Endothelial cell (in vitro differentiated cells): Measurements from ENCODE around the gene TCF20. TPM values are rescaled to one million over a fixed set of nuclear protein-coding genes. Genes with fewer than 3 reads are reported as not detected.

Experiments used
- DNase-seq: peaks from one replicate; pipeline ENCODE4 v3.0.0; 2021; ENCODE audit warnings: low spot score
- H3K27ac Mint-ChIP-seq: one replicate; pipeline ENCODE4 v1.8.0; 2021; ENCODE audit warnings: mixed read lengths, inconsistent platforms; ENCODE audit not compliant: unreplicated experiment
- H3K27me3 Mint-ChIP-seq: one replicate; pipeline ENCODE4 v1.8.0; 2021; ENCODE audit warnings: mild to moderate bottlenecking, moderate library complexity, mixed read lengths, inconsistent platforms; ENCODE audit not compliant: unreplicated experiment
- H3K36me3 Mint-ChIP-seq: one replicate; pipeline ENCODE4 v1.8.0; 2021; ENCODE audit warnings: mild to moderate bottlenecking, low read depth, mixed read lengths, inconsistent platforms; ENCODE audit not compliant: unreplicated experiment
- H3K4me1 Mint-ChIP-seq: one replicate; pipeline ENCODE4 v1.8.0; 2021; ENCODE audit warnings: mild to moderate bottlenecking, mixed read lengths, inconsistent platforms; ENCODE audit not compliant: unreplicated experiment
- H3K4me3 Mint-ChIP-seq: one replicate; pipeline ENCODE4 v1.8.0; 2021; ENCODE audit warnings: mild to moderate bottlenecking, mixed read lengths, inconsistent platforms; ENCODE audit not compliant: unreplicated experiment
- H3K9me3 Mint-ChIP-seq: one replicate; pipeline ENCODE4 v1.8.0; 2021; ENCODE audit warnings: mixed read lengths, inconsistent platforms; ENCODE audit not compliant: unreplicated experiment
- total RNA-seq: library from RNA; stranded (reverse); fragmentation: NEBNext Ultra II Directional; extraction: Animal tissue kit (Norgen Biotek cat#: 25700); gene quantifications from one replicate; pipeline ENCODE4 v1.2.1, GENCODE V29; 2021; ENCODE audit not compliant: unreplicated experiment
- TF ChIP-seq, protein P1 (sequence below): fragments of 200-600 bp; sonication (generic); IDR thresholded peaks from one replicate; pipeline ENCODE4 v1.5.0; 2021; ENCODE audit warnings: antibody characterized with exemption; ENCODE audit not compliant: unreplicated experiment

Gene TCF20
- total RNA-seq, 1 donor from 2014 or later: 63.6 TPM

DNA sequence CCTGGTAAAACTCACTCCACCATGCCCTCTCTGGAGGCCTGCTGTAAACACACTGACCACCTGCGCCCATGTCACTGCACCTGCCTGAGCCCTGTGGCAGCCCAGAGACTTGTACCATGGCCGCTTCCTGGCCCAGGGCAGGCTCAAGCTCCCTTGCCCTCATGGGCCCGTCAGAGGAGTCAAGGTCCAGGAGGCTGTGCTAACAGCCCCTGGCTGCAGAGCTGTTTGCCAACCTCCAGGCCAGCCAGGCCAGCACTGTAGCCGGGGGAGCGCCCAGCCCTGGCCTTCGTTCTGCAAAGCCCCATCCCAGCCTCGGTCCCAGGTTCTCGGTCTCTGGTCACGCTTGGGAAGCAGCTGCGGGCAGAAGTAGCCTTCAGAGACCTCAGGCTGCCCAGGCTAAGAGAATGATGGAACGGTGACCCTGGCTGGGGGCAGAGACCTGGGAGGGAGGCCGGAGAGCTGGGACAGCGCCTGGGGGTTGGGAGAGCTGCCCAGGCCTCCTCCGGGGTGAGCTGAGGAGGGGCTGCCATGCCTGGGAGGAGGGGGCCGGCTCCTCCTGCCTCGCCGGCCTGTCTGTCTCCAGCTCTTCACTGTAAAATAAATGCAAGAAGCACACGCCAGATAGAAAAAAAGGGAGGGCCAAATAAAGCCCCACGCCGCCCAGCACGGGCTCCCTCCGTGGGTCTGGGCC, 11.9 kb upstream of the TCF20 start:
- no peaks in the 10 kb centered on the region for H3K9me3 Mint-ChIP-seq
- H3K4me3 Mint-ChIP-seq: no peak overlapping the region
- no peak overlapping the region for H3K27ac Mint-ChIP-seq
- TF ChIP-seq, protein P1, sequence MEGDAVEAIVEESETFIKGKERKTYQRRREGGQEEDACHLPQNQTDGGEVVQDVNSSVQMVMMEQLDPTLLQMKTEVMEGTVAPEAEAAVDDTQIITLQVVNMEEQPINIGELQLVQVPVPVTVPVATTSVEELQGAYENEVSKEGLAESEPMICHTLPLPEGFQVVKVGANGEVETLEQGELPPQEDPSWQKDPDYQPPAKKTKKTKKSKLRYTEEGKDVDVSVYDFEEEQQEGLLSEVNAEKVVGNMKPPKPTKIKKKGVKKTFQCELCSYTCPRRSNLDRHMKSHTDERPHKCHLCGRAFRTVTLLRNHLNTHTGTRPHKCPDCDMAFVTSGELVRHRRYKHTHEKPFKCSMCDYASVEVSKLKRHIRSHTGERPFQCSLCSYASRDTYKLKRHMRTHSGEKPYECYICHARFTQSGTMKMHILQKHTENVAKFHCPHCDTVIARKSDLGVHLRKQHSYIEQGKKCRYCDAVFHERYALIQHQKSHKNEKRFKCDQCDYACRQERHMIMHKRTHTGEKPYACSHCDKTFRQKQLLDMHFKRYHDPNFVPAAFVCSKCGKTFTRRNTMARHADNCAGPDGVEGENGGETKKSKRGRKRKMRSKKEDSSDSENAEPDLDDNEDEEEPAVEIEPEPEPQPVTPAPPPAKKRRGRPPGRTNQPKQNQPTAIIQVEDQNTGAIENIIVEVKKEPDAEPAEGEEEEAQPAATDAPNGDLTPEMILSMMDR: no peak
- peaks cover 3% of the 10 kb centered on the region for H3K4me1 Mint-ChIP-seq
- DNase-seq: no peak
- H3K27me3 Mint-ChIP-seq: peaks cover 11% of the 10 kb centered on the region
- no peaks in the 10 kb centered on the region for H3K36me3 Mint-ChIP-seq

DNA sequence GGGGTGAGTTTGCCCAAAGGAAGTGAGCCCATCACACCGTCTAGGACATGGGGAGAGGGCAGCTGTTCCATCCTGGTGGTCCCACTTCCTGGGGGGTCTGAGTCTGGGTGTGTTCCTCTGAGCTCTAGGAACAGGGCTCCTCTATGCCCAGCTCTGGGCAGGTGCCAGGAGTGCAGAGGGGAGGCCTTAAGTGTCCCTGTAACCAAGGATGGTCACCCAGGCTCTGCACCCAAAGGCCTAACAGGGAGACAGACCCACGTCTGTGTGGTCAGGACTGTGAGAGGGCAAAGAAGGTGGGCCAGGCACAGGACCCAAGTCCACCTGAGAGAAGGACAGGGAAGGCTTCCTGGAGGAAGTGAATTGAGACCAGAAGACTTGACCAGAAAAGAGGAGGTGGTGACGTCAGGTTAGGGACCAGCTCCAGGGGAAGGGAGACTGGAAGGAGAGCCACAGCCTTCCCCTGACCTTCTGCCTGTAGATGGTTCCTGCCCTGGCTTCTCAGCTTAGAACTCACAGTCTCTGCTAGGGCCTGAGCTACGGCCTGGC, 11.3 kb upstream of the TCF20 start:
- H3K27me3 Mint-ChIP-seq: peaks cover 14% of the 10 kb centered on the region
- H3K9me3 Mint-ChIP-seq: no peaks in the 10 kb centered on the region
- H3K27ac Mint-ChIP-seq: no peak overlapping the region
- H3K4me1 Mint-ChIP-seq: peaks cover 8% of the 10 kb centered on the region
- peaks cover 5% of the 10 kb centered on the region for H3K36me3 Mint-ChIP-seq
- no peak for DNase-seq
- TF ChIP-seq, protein P1: no peak
- H3K4me3 Mint-ChIP-seq: no peak overlapping the region

DNA sequence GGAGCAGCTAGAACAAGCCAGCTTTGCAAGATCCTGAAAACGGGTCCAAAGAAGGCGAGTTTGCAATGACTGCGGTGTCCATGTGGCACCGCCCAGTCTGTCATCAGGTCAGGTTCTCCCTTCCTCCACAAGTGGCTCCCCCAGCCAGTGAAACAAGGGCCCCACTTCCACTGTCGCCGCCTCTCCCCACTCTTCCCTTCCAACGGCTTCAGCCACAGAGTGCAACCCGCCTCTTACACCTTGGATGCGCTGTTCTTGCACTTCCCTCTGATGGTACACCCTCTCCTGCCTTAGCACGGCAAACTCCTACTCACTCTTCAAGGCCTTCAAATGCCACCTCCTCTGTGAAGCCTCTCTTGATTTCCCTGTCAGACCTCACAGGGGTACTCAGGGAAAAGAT, 10.8 kb upstream of the TCF20 start:
- Mint-ChIP-seq H3K9me3 (no peaks in the 10 kb centered on the region), H3K36me3 (peaks cover 5% of the 10 kb centered on the region), H3K27me3 (peaks cover 14% of the 10 kb centered on the region), H3K4me1 (peaks cover 8% of the 10 kb centered on the region), H3K27ac (no peak overlapping the region), H3K4me3 (no peak overlapping the region)
- DNase-seq: no peak
- TF ChIP-seq, protein P1: no peak

DNA sequence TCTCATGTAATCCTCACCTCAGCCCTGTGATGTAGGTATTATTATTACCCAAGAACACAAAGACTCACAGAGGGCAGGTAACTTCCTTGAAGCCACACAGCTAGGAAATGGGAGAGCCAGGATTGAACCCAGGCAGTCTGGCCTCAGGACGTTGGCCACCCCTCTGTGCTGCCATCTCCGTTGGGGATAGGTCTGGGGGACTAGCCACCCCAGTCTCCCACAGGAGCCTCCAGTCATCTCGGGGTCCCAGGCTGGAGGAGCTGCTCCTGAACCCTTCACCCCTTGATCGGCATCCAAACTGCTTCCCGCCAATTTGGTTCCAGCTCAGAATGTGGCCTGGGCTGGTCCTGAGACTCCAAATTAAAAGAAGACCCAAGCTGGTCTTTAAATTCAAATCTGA, 10.4 kb upstream of the TCF20 start:
- H3K36me3 Mint-ChIP-seq: peaks cover 5% of the 10 kb centered on the region
- H3K9me3 Mint-ChIP-seq: no peaks in the 10 kb centered on the region
- peaks cover 14% of the 10 kb centered on the region for H3K27me3 Mint-ChIP-seq
- H3K27ac Mint-ChIP-seq: no peak overlapping the region
- H3K4me3 Mint-ChIP-seq: no peak overlapping the region
- DNase-seq: no peak
- H3K4me1 Mint-ChIP-seq: peaks cover 12% of the 10 kb centered on the region
- TF ChIP-seq, protein P1: no peak

DNA sequence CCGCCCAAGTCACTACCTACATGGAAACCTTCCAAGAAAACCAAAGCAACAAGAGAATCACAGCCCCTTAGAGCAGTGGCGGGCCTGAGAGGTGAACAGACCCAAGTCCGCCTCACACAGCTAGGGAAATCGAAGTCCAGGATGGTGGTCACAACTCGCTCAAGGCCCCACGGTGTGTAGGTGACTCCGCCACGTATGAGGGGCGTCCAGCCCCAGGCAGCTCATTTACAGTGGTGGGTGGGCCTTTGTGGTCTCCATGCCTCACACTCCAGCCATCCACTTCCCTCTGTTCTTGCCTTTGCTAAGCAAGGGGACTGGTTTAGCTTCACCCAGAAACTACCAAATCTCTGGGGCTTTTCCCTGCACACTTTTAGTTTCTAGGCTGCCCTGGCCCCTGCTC, 9.7 kb upstream of the TCF20 start:
- DNase-seq: no peak
- Mint-ChIP-seq H3K4me3 (no peak overlapping the region), H3K27ac (no peak overlapping the region), H3K4me1 (peaks cover 13% of the 10 kb centered on the region), H3K36me3 (peaks cover 5% of the 10 kb centered on the region), H3K9me3 (no peaks in the 10 kb centered on the region), H3K27me3 (peaks cover 10% of the 10 kb centered on the region)
- TF ChIP-seq, protein P1: no peak
